ENCODE data around the gene ERCC6L.
"Not testable (repeated sequence)": the region's sequence is repeated elsewhere in the genome, so short reads cannot be mapped to it uniquely, and the experiment has no call there.

DNA sequence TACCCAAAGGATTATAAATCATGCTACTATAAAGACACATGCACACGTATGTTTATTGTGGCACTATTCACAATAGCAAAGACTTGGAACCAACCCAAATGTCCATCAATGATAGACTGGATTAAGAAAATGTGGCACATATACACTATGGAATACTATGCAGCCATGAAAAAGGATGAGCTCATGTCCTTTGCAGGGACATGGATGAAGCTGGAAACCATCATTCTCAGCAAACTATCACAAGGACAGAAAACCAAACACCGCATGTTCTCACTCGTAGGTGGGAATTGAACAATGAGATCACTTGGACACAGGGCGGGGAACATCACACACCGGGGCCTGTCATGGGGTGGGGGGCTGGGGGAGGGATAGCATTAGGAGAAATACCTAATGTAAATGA is 62.5 kb downstream of the ERCC6L start:
- TF ChIP-seq, protein P1, sequence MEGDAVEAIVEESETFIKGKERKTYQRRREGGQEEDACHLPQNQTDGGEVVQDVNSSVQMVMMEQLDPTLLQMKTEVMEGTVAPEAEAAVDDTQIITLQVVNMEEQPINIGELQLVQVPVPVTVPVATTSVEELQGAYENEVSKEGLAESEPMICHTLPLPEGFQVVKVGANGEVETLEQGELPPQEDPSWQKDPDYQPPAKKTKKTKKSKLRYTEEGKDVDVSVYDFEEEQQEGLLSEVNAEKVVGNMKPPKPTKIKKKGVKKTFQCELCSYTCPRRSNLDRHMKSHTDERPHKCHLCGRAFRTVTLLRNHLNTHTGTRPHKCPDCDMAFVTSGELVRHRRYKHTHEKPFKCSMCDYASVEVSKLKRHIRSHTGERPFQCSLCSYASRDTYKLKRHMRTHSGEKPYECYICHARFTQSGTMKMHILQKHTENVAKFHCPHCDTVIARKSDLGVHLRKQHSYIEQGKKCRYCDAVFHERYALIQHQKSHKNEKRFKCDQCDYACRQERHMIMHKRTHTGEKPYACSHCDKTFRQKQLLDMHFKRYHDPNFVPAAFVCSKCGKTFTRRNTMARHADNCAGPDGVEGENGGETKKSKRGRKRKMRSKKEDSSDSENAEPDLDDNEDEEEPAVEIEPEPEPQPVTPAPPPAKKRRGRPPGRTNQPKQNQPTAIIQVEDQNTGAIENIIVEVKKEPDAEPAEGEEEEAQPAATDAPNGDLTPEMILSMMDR (IDR thresholded peaks at IDR 0.05): not testable (repeated sequence)
- not testable (repeated sequence) for TF ChIP-seq USF2 (CRISPR knock-in tag; IDR thresholded peaks at IDR 0.05); CBFB (CRISPR knock-in tag; IDR thresholded peaks at IDR 0.05; ENCODE audit: low read depth); FOXP1 (CRISPR knock-in tag; IDR thresholded peaks at IDR 0.05; ENCODE audit: borderline replicate concordance); KAT7 (CRISPR knock-in tag; IDR thresholded peaks at IDR 0.05; ENCODE audit: borderline replicate concordance); IRF2 (CRISPR knock-in tag; IDR thresholded peaks at IDR 0.05; ENCODE audit: borderline replicate concordance, low read depth)
